ENCODE results near the gene CCNY.

DNA sequence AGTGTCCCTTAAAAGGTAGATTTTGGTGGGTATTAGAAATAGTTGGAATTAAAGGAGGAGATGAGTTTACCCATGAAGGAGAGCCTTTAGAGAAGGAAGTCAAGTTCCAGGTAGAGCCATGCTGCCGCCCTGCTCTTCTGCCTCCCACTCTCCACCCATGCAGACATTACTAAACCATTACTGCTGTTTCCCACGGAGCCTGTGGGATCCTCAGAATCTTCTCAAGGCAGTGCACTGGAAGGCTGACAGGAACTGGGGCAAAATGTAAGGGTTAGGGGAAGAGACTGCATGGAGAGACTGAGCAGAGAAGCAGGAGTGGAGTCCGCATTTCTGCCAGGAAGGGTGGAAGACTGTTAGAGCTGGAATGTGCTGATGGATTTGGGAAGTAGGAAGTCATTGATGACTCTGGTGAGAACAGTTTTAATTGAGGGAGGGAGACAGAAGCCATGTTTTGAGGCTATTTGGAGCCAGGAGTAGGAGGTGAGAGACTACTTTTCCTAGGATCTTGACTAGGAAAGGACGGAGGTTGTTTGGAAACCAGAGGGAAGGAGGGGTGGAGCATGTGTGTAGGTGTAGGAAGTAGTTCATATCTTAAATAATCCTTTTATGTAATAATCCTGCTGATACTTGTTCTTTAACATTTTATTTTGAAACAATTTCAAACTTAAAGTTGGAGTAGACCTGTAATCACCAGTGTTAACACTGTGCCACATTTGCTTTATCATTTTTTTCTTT, 109.0 kb downstream of the CCNY start:
- no peak for TF ChIP-seq ZNF274 (IDR thresholded peaks at IDR 0.05; ENCODE audit: low read depth, low read length)
- no peak for TF ChIP-seq EZH2 (IDR thresholded peaks at IDR 0.05)
- TF ChIP-seq, protein P1, sequence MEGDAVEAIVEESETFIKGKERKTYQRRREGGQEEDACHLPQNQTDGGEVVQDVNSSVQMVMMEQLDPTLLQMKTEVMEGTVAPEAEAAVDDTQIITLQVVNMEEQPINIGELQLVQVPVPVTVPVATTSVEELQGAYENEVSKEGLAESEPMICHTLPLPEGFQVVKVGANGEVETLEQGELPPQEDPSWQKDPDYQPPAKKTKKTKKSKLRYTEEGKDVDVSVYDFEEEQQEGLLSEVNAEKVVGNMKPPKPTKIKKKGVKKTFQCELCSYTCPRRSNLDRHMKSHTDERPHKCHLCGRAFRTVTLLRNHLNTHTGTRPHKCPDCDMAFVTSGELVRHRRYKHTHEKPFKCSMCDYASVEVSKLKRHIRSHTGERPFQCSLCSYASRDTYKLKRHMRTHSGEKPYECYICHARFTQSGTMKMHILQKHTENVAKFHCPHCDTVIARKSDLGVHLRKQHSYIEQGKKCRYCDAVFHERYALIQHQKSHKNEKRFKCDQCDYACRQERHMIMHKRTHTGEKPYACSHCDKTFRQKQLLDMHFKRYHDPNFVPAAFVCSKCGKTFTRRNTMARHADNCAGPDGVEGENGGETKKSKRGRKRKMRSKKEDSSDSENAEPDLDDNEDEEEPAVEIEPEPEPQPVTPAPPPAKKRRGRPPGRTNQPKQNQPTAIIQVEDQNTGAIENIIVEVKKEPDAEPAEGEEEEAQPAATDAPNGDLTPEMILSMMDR (IDR thresholded peaks at IDR 0.05 in 2 of 3, conservative IDR thresholded peaks at IDR 0.05 in 1 of 3; ENCODE audit: borderline replicate concordance in 1 of 3, insufficient read depth in 1 of 3, low read depth in 2 of 3, low read length in 2 of 3): no peak
- no peak for TF ChIP-seq RAD21 (IDR thresholded peaks at IDR 0.05; ENCODE audit: low read depth)
- TF ChIP-seq TCF7L2 (IDR thresholded peaks at IDR 0.05; ENCODE audit: borderline replicate concordance, extremely low read depth, insufficient read depth, insufficient read length): no peak
- no peak for TF ChIP-seq POLR2A (IDR thresholded peaks at IDR 0.05; ENCODE audit: borderline replicate concordance, extremely low read depth, insufficient read depth, insufficient read length)

Data from HCT116 (cell line).